ENCODE results near the gene FHIT.

GRCh38 chr3:61136191-61136590 is 115.1 kb downstream of the FHIT start:
- TF ChIP-seq CTCF (IDR thresholded peaks at IDR 0.05; ENCODE audit: poor library complexity) (no peak), EZH2 (IDR thresholded peaks at IDR 0.05; ENCODE audit: borderline replicate concordance) (no peak)

All from hepatocyte (in vitro differentiated cells).